Stomach (tissue), 9 donors: ENCODE measurements around the gene CFAP100. TPM values are rescaled to one million over a fixed set of nuclear protein-coding genes. Genes with fewer than 3 reads are reported as not detected.

Experiments used
- DNase-seq, 2 donors: peaks; one replicate each; pipeline versions ENCODE4 v3.0.0 to v3.0.0-alpha.2; 2013 to 2019
- H3K27ac ChIP-seq, 5 donors: fragments of 200-600 bp in 4 of 5; sonication (generic) in 4 of 5; one replicate each; pipeline ENCODE4 v1.5.1; 2013 to 2019; ENCODE audit warnings: mild to moderate bottlenecking in 1 of 5, moderate library complexity in 1 of 5
- H3K27me3 ChIP-seq, 3 donors: fragments of 200-600 bp; sonication (generic); one replicate each; pipeline ENCODE4 v1.5.1; 2017 to 2019; ENCODE audit warnings: mixed run types in 1 of 3
- H3K36me3 ChIP-seq, 4 donors: fragments of 200-600 bp; sonication (generic); 1 replicate in 3 of 4; 2 replicates in 1 of 4; pipeline ENCODE4 v1.5.1; 2016 to 2019
- H3K4me1 ChIP-seq, 4 donors: fragments of 200-600 bp; sonication (generic); one replicate each; pipeline ENCODE4 v1.5.1; 2016 to 2019
- H3K4me3 ChIP-seq, 4 donors: fragments of 200-600 bp; sonication (generic) in 3 of 4; one replicate each; pipeline ENCODE4 v1.5.1; 2016 to 2019; ENCODE audit warnings: mild to moderate bottlenecking in 1 of 4
- H3K9me3 ChIP-seq, 4 donors: fragments of 200-600 bp; sonication (generic); one replicate each; pipeline ENCODE4 v1.5.1; 2016 to 2019
- CTCF ChIP-seq, 7 experiments: fragments of 450-650 bp in 4 of 7; fragments of 200-600 bp in 3 of 7; sonication (generic) in 3 of 7; IDR thresholded peaks; one replicate each; pipeline ENCODE4 v1.5.1; 2016 to 2019; ENCODE audit warnings: antibody characterized with exemption in 7 of 7, control low read depth in 2 of 7, mild to moderate bottlenecking in 1 of 7
- EP300 ChIP-seq: sonication (generic); formaldehyde crosslinking; IDR thresholded peaks from one replicate; pipeline ENCODE4 v1.6.1; 2017; ENCODE audit warnings: antibody characterized with exemption
- POLR2A ChIP-seq, 4 donors: fragments of 450-650 bp; IDR thresholded peaks; one replicate each; pipeline ENCODE4 v1.6.1; 2016; ENCODE audit warnings: antibody characterized with exemption in 4 of 4, control low read depth in 2 of 4, mild to moderate bottlenecking in 1 of 4, moderate library complexity in 1 of 4
- POLR2AphosphoS5 ChIP-seq, 3 donors: sonication (generic); formaldehyde crosslinking; IDR thresholded peaks; one replicate each; pipeline ENCODE4 v1.6.1; 2016; ENCODE audit warnings: antibody characterized with exemption in 3 of 3
- WGBS, 5 donors: extraction: QIAGEN DNeasy Blood & Tissue Kit in 3 of 5; methylation state at CpG; one replicate each; pipeline versions ENCODE4 v1.1.5 to v1.1.7; 2013 to 2018; 5-methylcytosine and 5-hydroxymethylcytosine counted together
- intact Hi-C: fragments of 100-400 bp; cut with DNase I; formaldehyde crosslinking; loops from one replicate; pipeline ENCODE4 v1.15.1; 2023; ENCODE audit warnings: low total_unique reads
- polyA plus RNA-seq, 3 donors: library from polyadenylated mRNA; stranded (reverse); fragments of 200-250 nt; gene quantifications; one replicate each; pipeline ENCODE4 v1.2.3, GENCODE V29; 2013
- total RNA-seq, 5 donors: library from RNA; depleted of rRNA; stranded (reverse); fragments of >200 nt; gene quantifications; one replicate each; pipeline versions ENCODE4 v1.1.0 to v1.2.3, GENCODE V29; 2014 to 2016
- donor health status: healthy with polysubstance abuse.
- donor health status: Bipolar disorder and iron deficiency.
- donor health status: healthy.

The CFAP100 gene
- total and polyA plus RNA-seq, 8 donors = not detected

- Histone ChIP-seq H3K4me3 (no peak overlapping the region), H3K27ac (no peak overlapping the region), H3K9me3 (no peaks in the 10 kb centered on the region), H3K36me3 (peaks cover 23 to 61% (median 54%) of the 10 kb centered on the region in 4 donors), H3K4me1 (peaks cover 0 to 14% (median 2%) of the 10 kb centered on the region in 4 donors), H3K27me3 (no peaks in the 10 kb centered on the region)
- intact Hi-C loops = no loop called here
- no peak for TF ChIP-seq POLR2A (IDR thresholded peaks at IDR 0.05)
- DNase-seq = no peak
- WGBS, 5 donors = 81 to 100% (median 91%) methylated on average over 2 of the region's 2 CpGs
These were observed 52.1 kb downstream of the CFAP100 start for GRCh38 chr3:126446791-126447190.

GRCh38 chr3:126447456-126448106 lies 52.9 kb downstream of the CFAP100 start:
- Histone ChIP-seq H3K4me3 (no peak overlapping the region), H3K27me3 (no peaks in the 10 kb centered on the region), H3K9me3 (no peaks in the 10 kb centered on the region), H3K36me3 (peaks cover 27 to 67% (median 59%) of the 10 kb centered on the region in 4 donors), H3K27ac (no peak overlapping the region), H3K4me1 (peaks cover 0 to 14% (median 2%) of the 10 kb centered on the region in 4 donors)
- 76 to 86% (median 83%) methylated on average over 3 to 12 of the region's 12 CpGs for WGBS, 5 donors
- DNase-seq = peak in 1 of 2 donors; percentile 19
- TF ChIP-seq EP300 (no peak), POLR2AphosphoS5 (IDR thresholded peaks at IDR 0.05) (no peak), CTCF (IDR thresholded peaks at IDR 0.05) (no peak), POLR2A (IDR thresholded peaks at IDR 0.05) (no peak)
- intact Hi-C loops = no loop called here

GRCh38 chr3:126448136-126448892 lies 53.6 kb downstream of the CFAP100 start:
- intact Hi-C loops = no loop called here
- Histone ChIP-seq H3K4me1 (peaks cover 0 to 14% (median 2%) of the 10 kb centered on the region in 4 donors), H3K9me3 (no peaks in the 10 kb centered on the region), H3K27me3 (no peaks in the 10 kb centered on the region), H3K27ac (no peak overlapping the region), H3K36me3 (peaks cover 27 to 69% (median 65%) of the 10 kb centered on the region in 4 donors), H3K4me3 (no peak overlapping the region)
- WGBS, 5 donors = 91 to 95% (median 94%) methylated on average over 17 of the region's 17 CpGs
- no peak for TF ChIP-seq POLR2A (IDR thresholded peaks at IDR 0.05)
- no peak for TF ChIP-seq CTCF (IDR thresholded peaks at IDR 0.05)
- no peak for TF ChIP-seq EP300
- no peak for TF ChIP-seq POLR2AphosphoS5 (IDR thresholded peaks at IDR 0.05)
- no peak for DNase-seq

- H3K27me3 ChIP-seq = no peaks in the 10 kb centered on the region
- TF ChIP-seq POLR2A (IDR thresholded peaks at IDR 0.05) (no peak), CTCF (IDR thresholded peaks at IDR 0.05) (no peak), POLR2AphosphoS5 (IDR thresholded peaks at IDR 0.05) (no peak), EP300 (no peak)
- H3K4me3 ChIP-seq = no peak overlapping the region
- no peaks in the 10 kb centered on the region for H3K9me3 ChIP-seq
- no peak overlapping the region for H3K27ac ChIP-seq
- peaks cover 27 to 73% (median 69%) of the 10 kb centered on the region in 4 donors for H3K36me3 ChIP-seq
- intact Hi-C loops = no loop called here
- WGBS, 5 donors = 86 to 95% (median 91%) methylated on average over 8 of the region's 8 CpGs
- DNase-seq = no peak
- peaks cover 0 to 14% (median 2%) of the 10 kb centered on the region in 4 donors for H3K4me1 ChIP-seq
These were observed 54.1 kb downstream of the CFAP100 start for GRCh38 chr3:126448893-126449180.

GRCh38 chr3:126449621-126450051 lies 54.9 kb downstream of the CFAP100 start:
- intact Hi-C loops = no loop called here
- Histone ChIP-seq H3K4me3 (no peak overlapping the region), H3K4me1 (peaks cover 0 to 14% (median 2%) of the 10 kb centered on the region in 4 donors), H3K9me3 (no peaks in the 10 kb centered on the region), H3K27ac (no peak overlapping the region), H3K27me3 (no peaks in the 10 kb centered on the region), H3K36me3 (peaks cover 27 to 80% (median 75%) of the 10 kb centered on the region in 4 donors)
- TF ChIP-seq POLR2AphosphoS5 (IDR thresholded peaks at IDR 0.05) (no peak), EP300 (no peak), CTCF (IDR thresholded peaks at IDR 0.05) (no peak), POLR2A (IDR thresholded peaks at IDR 0.05) (no peak)
- peak in 1 of 2 donors; percentile 25 for DNase-seq
- 77 to 88% (median 80%) methylated on average over 9 to 11 of the region's 11 CpGs for WGBS, 5 donors
